ENCODE measurements around the gene OR10P1.
"Not testable (repeated sequence)": the region's sequence is repeated elsewhere in the genome, so short reads cannot be mapped to it uniquely, and the experiment has no call there.

The OR10P1 gene

GRCh38 chr12:55631733-55632132 is 5.0 kb upstream of the OR10P1 start:
- Histone ChIP-seq H3K27me3 (ENCODE audit: insufficient read depth, low read length) (no peaks in the 10 kb centered on the region), H3K4me1 (ENCODE audit: insufficient read depth, low read length) (no peaks in the 10 kb centered on the region), H3K9ac (ENCODE audit: low read depth, low read length) (no peak overlapping the region), H3K27ac (ENCODE audit: low read depth, low read length) (no peak overlapping the region), H3K9me3 (ENCODE audit: insufficient read depth, low read depth, low read length) (no peaks in the 10 kb centered on the region), H3K4me3 (ENCODE audit: low read length) (no peak overlapping the region), H3K36me3 (ENCODE audit: insufficient read depth, low read length) (no peaks in the 10 kb centered on the region)
- 89% methylated on average over 5 of the region's 5 CpGs for WGBS

- no peak overlapping the region for H3K4me3 ChIP-seq (ENCODE audit: low read length)
- H3K9ac ChIP-seq (ENCODE audit: low read depth, low read length): no peak overlapping the region
- WGBS: 88% methylated on average over 4 of the region's 4 CpGs
- H3K9me3 ChIP-seq (ENCODE audit: insufficient read depth, low read depth, low read length): no peaks in the 10 kb centered on the region
- no peaks in the 10 kb centered on the region for H3K4me1 ChIP-seq (ENCODE audit: insufficient read depth, low read length)
- H3K27ac ChIP-seq (ENCODE audit: low read depth, low read length): no peak overlapping the region
- no peaks in the 10 kb centered on the region for H3K27me3 ChIP-seq (ENCODE audit: insufficient read depth, low read length)
- H3K36me3 ChIP-seq (ENCODE audit: insufficient read depth, low read length): no peaks in the 10 kb centered on the region
Measured at GRCh38 chr12:55633151-55633550, 3.5 kb upstream of the OR10P1 start.

GRCh38 chr12:55636116-55636655 is 506 bp upstream of the OR10P1 start:
- Histone ChIP-seq H3K27ac (ENCODE audit: low read depth, low read length) (no peak overlapping the region), H3K4me3 (ENCODE audit: low read length) (no peak overlapping the region), H3K36me3 (ENCODE audit: insufficient read depth, low read length) (no peaks in the 10 kb centered on the region), H3K9me3 (ENCODE audit: insufficient read depth, low read depth, low read length) (no peaks in the 10 kb centered on the region), H3K4me1 (ENCODE audit: insufficient read depth, low read length) (no peaks in the 10 kb centered on the region), H3K9ac (ENCODE audit: low read depth, low read length) (no peak overlapping the region), H3K27me3 (ENCODE audit: insufficient read depth, low read length) (no peaks in the 10 kb centered on the region)
- WGBS: 94% methylated on average over 6 of the region's 6 CpGs

GRCh38 chr12:55637467-55637866 is 775 bp downstream of the OR10P1 start:
- no peaks in the 10 kb centered on the region for H3K4me1 ChIP-seq (ENCODE audit: insufficient read depth, low read length)
- no peak overlapping the region for H3K9ac ChIP-seq (ENCODE audit: low read depth, low read length)
- H3K36me3 ChIP-seq (ENCODE audit: insufficient read depth, low read length): no peaks in the 10 kb centered on the region

GRCh38 chr12:55641595-55641994 is 4.9 kb downstream of the OR10P1 start:
- Histone ChIP-seq H3K4me3 (ENCODE audit: low read length) (no peak overlapping the region), H3K27me3 (ENCODE audit: insufficient read depth, low read length) (no peaks in the 10 kb centered on the region), H3K9ac (ENCODE audit: low read depth, low read length) (no peak overlapping the region), H3K9me3 (ENCODE audit: insufficient read depth, low read depth, low read length) (no peaks in the 10 kb centered on the region), H3K36me3 (ENCODE audit: insufficient read depth, low read length) (no peaks in the 10 kb centered on the region), H3K4me1 (ENCODE audit: insufficient read depth, low read length) (no peaks in the 10 kb centered on the region), H3K27ac (ENCODE audit: low read depth, low read length) (no peak overlapping the region)
- 78% methylated on average over 7 of the region's 7 CpGs for WGBS

More at GRCh38 chr12:55637467-55637866, 775 bp downstream of the OR10P1 start:
- H3K4me3 ChIP-seq (ENCODE audit: low read length): no peak overlapping the region
- 89% methylated on average over 15 of the region's 15 CpGs for WGBS
- H3K9me3 ChIP-seq (ENCODE audit: insufficient read depth, low read depth, low read length): no peaks in the 10 kb centered on the region
- no peak overlapping the region for H3K27ac ChIP-seq (ENCODE audit: low read depth, low read length)
- no peaks in the 10 kb centered on the region for H3K27me3 ChIP-seq (ENCODE audit: insufficient read depth, low read length)

- Histone ChIP-seq H3K9me3 (ENCODE audit: insufficient read depth, low read depth, low read length) (no peaks in the 10 kb centered on the region), H3K27me3 (ENCODE audit: insufficient read depth, low read length) (no peaks in the 10 kb centered on the region), H3K9ac (ENCODE audit: low read depth, low read length) (no peak overlapping the region), H3K36me3 (ENCODE audit: insufficient read depth, low read length) (no peaks in the 10 kb centered on the region), H3K27ac (ENCODE audit: low read depth, low read length) (no peak overlapping the region), H3K4me1 (ENCODE audit: insufficient read depth, low read length) (no peaks in the 10 kb centered on the region), H3K4me3 (ENCODE audit: low read length) (no peak overlapping the region)
- WGBS: 41% methylated on average over 2 of the region's 2 CpGs
Measured at GRCh38 chr12:55642267-55642666, 5.6 kb downstream of the OR10P1 start.

GRCh38 chr12:55642669-55643068 is 6.0 kb downstream of the OR10P1 start:
- Histone ChIP-seq H3K27me3 (ENCODE audit: insufficient read depth, low read length) (no peaks in the 10 kb centered on the region), H3K9me3 (ENCODE audit: insufficient read depth, low read depth, low read length) (no peaks in the 10 kb centered on the region), H3K9ac (ENCODE audit: low read depth, low read length) (no peak overlapping the region), H3K4me3 (ENCODE audit: low read length) (no peak overlapping the region), H3K27ac (ENCODE audit: low read depth, low read length) (no peak overlapping the region), H3K36me3 (ENCODE audit: insufficient read depth, low read length) (no peaks in the 10 kb centered on the region), H3K4me1 (ENCODE audit: insufficient read depth, low read length) (no peaks in the 10 kb centered on the region)
- WGBS: 86% methylated on average over 7 of the region's 7 CpGs

GRCh38 chr12:55644591-55644990 is 7.9 kb downstream of the OR10P1 start:
- WGBS: 100% methylated on average over 1 of the region's 1 CpG
- H3K27ac ChIP-seq (ENCODE audit: low read depth, low read length): no peak overlapping the region
- 0 out of 2 replicates have a peak, but pooled peaks cover 4% of the 10 kb centered on the region for H3K9me3 ChIP-seq (ENCODE audit: insufficient read depth, low read depth, low read length)

GRCh38 chr12:55647027-55647426 is 10.3 kb downstream of the OR10P1 start:
- 95% methylated on average over 5 of the region's 5 CpGs for WGBS
- no peak overlapping the region for H3K9ac ChIP-seq (ENCODE audit: low read depth, low read length)

More at GRCh38 chr12:55644591-55644990, 7.9 kb downstream of the OR10P1 start:
- no peak overlapping the region for H3K4me3 ChIP-seq (ENCODE audit: low read length)
- no peaks in the 10 kb centered on the region for H3K36me3 ChIP-seq (ENCODE audit: insufficient read depth, low read length)
- H3K9ac ChIP-seq (ENCODE audit: low read depth, low read length): no peak overlapping the region
- no peaks in the 10 kb centered on the region for H3K4me1 ChIP-seq (ENCODE audit: insufficient read depth, low read length)
- H3K27me3 ChIP-seq (ENCODE audit: insufficient read depth, low read length): no peaks in the 10 kb centered on the region

GRCh38 chr12:55650620-55651298 is 14.1 kb downstream of the OR10P1 start:
- WGBS: 84% methylated on average over 4 of the region's 4 CpGs

More at GRCh38 chr12:55647027-55647426, 10.3 kb downstream of the OR10P1 start:
- Histone ChIP-seq H3K4me1 (ENCODE audit: insufficient read depth, low read length) (no peaks in the 10 kb centered on the region), H3K36me3 (ENCODE audit: insufficient read depth, low read length) (no peaks in the 10 kb centered on the region), H3K27me3 (ENCODE audit: insufficient read depth, low read length) (no peaks in the 10 kb centered on the region), H3K9me3 (ENCODE audit: insufficient read depth, low read depth, low read length) (0 out of 2 replicates have a peak, but pooled peaks cover 4% of the 10 kb centered on the region), H3K4me3 (ENCODE audit: low read length) (no peak overlapping the region), H3K27ac (ENCODE audit: low read depth, low read length) (no peak overlapping the region)

GRCh38 chr12:55651299-55651683 is 14.6 kb downstream of the OR10P1 start:
- Histone ChIP-seq H3K27me3 (ENCODE audit: insufficient read depth, low read length) (no peaks in the 10 kb centered on the region), H3K4me3 (ENCODE audit: low read length) (no peak overlapping the region), H3K9ac (ENCODE audit: low read depth, low read length) (no peak overlapping the region), H3K9me3 (ENCODE audit: insufficient read depth, low read depth, low read length) (0 out of 2 replicates have a peak, but pooled peaks cover 4% of the 10 kb centered on the region), H3K36me3 (ENCODE audit: insufficient read depth, low read length) (no peaks in the 10 kb centered on the region), H3K4me1 (ENCODE audit: insufficient read depth, low read length) (no peaks in the 10 kb centered on the region), H3K27ac (ENCODE audit: low read depth, low read length) (no peak overlapping the region)
- WGBS: 75% methylated on average over 5 of the region's 5 CpGs

More at GRCh38 chr12:55650620-55651298, 14.1 kb downstream of the OR10P1 start:
- not testable (repeated sequence) for H3K27me3 ChIP-seq (ENCODE audit: insufficient read depth, low read length); H3K36me3 ChIP-seq (ENCODE audit: insufficient read depth, low read length); H3K9me3 ChIP-seq (ENCODE audit: insufficient read depth, low read depth, low read length); H3K4me1 ChIP-seq (ENCODE audit: insufficient read depth, low read length); H3K27ac ChIP-seq (ENCODE audit: low read depth, low read length); H3K4me3 ChIP-seq (ENCODE audit: low read length); H3K9ac ChIP-seq (ENCODE audit: low read depth, low read length)
